Spleen (tissue), 7 donors: ENCODE results near the gene VASN.

Experiments used
- CTCF ChIP-seq, 11 experiments: fragments of 200-600 bp in 7 of 11; fragments of 450-650 bp in 4 of 11; sonication (generic) in 4 of 11; IDR thresholded peaks in 8 of 11; conservative IDR thresholded peaks in 3 of 11; 1 replicate in 7 of 11; 2 replicates in 4 of 11; pipeline versions ENCODE4 v1.4.0 to v1.8.0; 2016 to 2021; ENCODE audit warnings: antibody characterized with exemption in 11 of 11, inconsistent platforms in 4 of 11, mild to moderate bottlenecking in 1 of 11
- POLR2A ChIP-seq, 3 donors: fragments of 450-650 bp; IDR thresholded peaks; one replicate each; pipeline ENCODE4 v1.5.1; 2017; ENCODE audit warnings: antibody characterized with exemption in 3 of 3, mild to moderate bottlenecking in 1 of 3
- donor health status: DM: no; HTN: no; CAD: no; lungs with moderate emphysema.
- donor health status: DM: no; HTN: no; CAD: no.
- donor health status: DM: no; HTN: no; CAD: no.

- TF ChIP-seq CTCF (IDR thresholded peaks at IDR 0.05 in 8 of 11, conservative IDR thresholded peaks at IDR 0.05 in 3 of 11) = no peak
- TF ChIP-seq POLR2A (IDR thresholded peaks at IDR 0.05) = no peak
Observed at GRCh38 chr16:4385066-4385788, 13.6 kb downstream of the VASN start.
